GM23338 (cell line): Measurements from ENCODE around the gene UXS1. TPM values are rescaled to one million over a fixed set of nuclear protein-coding genes. Genes with fewer than 3 reads are reported as not detected.

ENCODE experiments used
- ATAC-seq: fragments of 200-7000 bp; cut with Tn5 transposase; 3 replicates; pipeline ENCODE4 v1.9.1; 2020
- DNase-seq: peaks from one replicate; pipeline ENCODE4 v3.0.0-alpha.2; 2015; ENCODE audit warnings: low spot score
- H2AFZ ChIP-seq: fragments of 200-600 bp; sonication (generic); 2 replicates; pipeline ENCODE4 v1.8.0; 2016; ENCODE audit warnings: antibody characterized with exemption, mild to moderate bottlenecking, moderate library complexity
- H3F3A ChIP-seq: fragments of 200-600 bp; sonication (generic); replicated peaks from 2 replicates; pipeline ENCODE4 v1.8.0; 2017; ENCODE audit warnings: antibody characterized with exemption, mixed run types, low read depth
- H3K27ac ChIP-seq: fragments of 200-600 bp; sonication (generic); 2 replicates; pipeline ENCODE4 v1.6.1; 2016; ENCODE audit warnings: low read depth
- H3K27me3 ChIP-seq: fragments of 200-600 bp; sonication (generic); 2 replicates; pipeline ENCODE4 v1.8.0; 2016; ENCODE audit warnings: mild to moderate bottlenecking, mixed run types, moderate library complexity; ENCODE audit not compliant: insufficient read depth
- H3K36me3 ChIP-seq: fragments of 200-600 bp; sonication (generic); 2 replicates; pipeline ENCODE4 v1.8.0; 2016; ENCODE audit warnings: mild to moderate bottlenecking; ENCODE audit not compliant: insufficient read depth
- H3K4me1 ChIP-seq: fragments of 200-600 bp; sonication (generic); 2 replicates; pipeline ENCODE4 v1.8.0; 2016; ENCODE audit warnings: mild to moderate bottlenecking, moderate library complexity; ENCODE audit not compliant: insufficient read depth
- H3K4me2 ChIP-seq: fragments of 200-600 bp; sonication (generic); 2 replicates; pipeline ENCODE4 v1.7.1; 2017; ENCODE audit warnings: mixed run types
- H3K4me3 ChIP-seq: fragments of 200-600 bp; sonication (generic); 2 replicates; pipeline ENCODE4 v1.6.1; 2016; ENCODE audit warnings: mixed run types
- H3K79me2 ChIP-seq: fragments of 200-600 bp; sonication (generic); replicated peaks from 2 replicates; pipeline ENCODE4 v1.8.0; 2017; ENCODE audit warnings: mild to moderate bottlenecking; ENCODE audit not compliant: insufficient read depth
- H3K9me2 ChIP-seq: fragments of 200-600 bp; sonication (generic); 2 replicates; pipeline ENCODE4 v1.8.0; 2017; ENCODE audit not compliant: insufficient read depth
- H4K20me1 ChIP-seq: fragments of 200-600 bp; sonication (generic); replicated peaks from 2 replicates; pipeline ENCODE4 v1.8.0; 2017; ENCODE audit warnings: mild to moderate bottlenecking; ENCODE audit not compliant: insufficient read depth
- H3K27ac Mint-ChIP-seq: 2 replicates; pipeline ENCODE4 v1.8.0; 2020; ENCODE audit warnings: inconsistent platforms, mild to moderate bottlenecking, moderate library complexity, mixed read lengths
- H3K27me3 Mint-ChIP-seq: 3 replicates; pipeline ENCODE4 v1.8.0; 2022; ENCODE audit warnings: low read depth, mild to moderate bottlenecking, moderate library complexity, mixed read lengths, inconsistent platforms; ENCODE audit not compliant: insufficient read depth, poor library complexity
- H3K36me3 Mint-ChIP-seq: 3 replicates; pipeline ENCODE4 v1.8.0; 2021; ENCODE audit warnings: low read depth, mild to moderate bottlenecking, inconsistent platforms, moderate library complexity, mixed read lengths
- H3K4me1 Mint-ChIP-seq: 3 replicates; pipeline ENCODE4 v1.8.0; 2020; ENCODE audit warnings: mild to moderate bottlenecking, inconsistent platforms, mixed read lengths
- H3K4me3 Mint-ChIP-seq: 3 replicates; pipeline ENCODE4 v1.8.0; 2021; ENCODE audit warnings: moderate library complexity, mild to moderate bottlenecking, inconsistent platforms, mixed read lengths
- H3K9me3 Mint-ChIP-seq: 3 replicates; pipeline ENCODE4 v1.8.0; 2020; ENCODE audit warnings: moderate library complexity, mild to moderate bottlenecking, inconsistent platforms, mixed read lengths
- EZH2 ChIP-seq: fragments of 200-600 bp; sonication (generic); IDR thresholded peaks from one replicate; pipeline ENCODE4 v1.8.0; 2017; ENCODE audit warnings: antibody characterized with exemption, mild to moderate bottlenecking, low read depth; ENCODE audit not compliant: unreplicated experiment
- EZH2phosphoT487 ChIP-seq: fragments of 200-600 bp; sonication (generic); IDR thresholded peaks from one replicate; pipeline ENCODE4 v1.8.1; 2018; ENCODE audit warnings: antibody characterized with exemption; ENCODE audit not compliant: unreplicated experiment
- JUNB ChIP-seq: IDR thresholded peaks from one replicate; pipeline ENCODE4 v1.6.1; 2016; ENCODE audit warnings: antibody characterized with exemption; ENCODE audit not compliant: unreplicated experiment
- NANOG ChIP-seq: IDR thresholded peaks from 2 replicates; pipeline ENCODE4 v1.6.1; 2016; ENCODE audit warnings: antibody characterized with exemption, borderline replicate concordance
- POLR2AphosphoS5 ChIP-seq: IDR thresholded peaks from 2 replicates; pipeline ENCODE4 v1.6.1; 2016; ENCODE audit warnings: antibody characterized with exemption, low read depth
- REST ChIP-seq: IDR thresholded peaks from one replicate; pipeline ENCODE4 v1.6.1; 2018; ENCODE audit warnings: antibody characterized with exemption; ENCODE audit not compliant: unreplicated experiment
- STAT1 ChIP-seq: IDR thresholded peaks from one replicate; pipeline ENCODE4 v1.6.1; 2016; ENCODE audit warnings: antibody characterized with exemption; ENCODE audit not compliant: unreplicated experiment
- ZNF114 ChIP-seq: fragments of 250-450 bp; sonication (Bioruptor Pico); IDR thresholded peaks from 2 replicates; pipeline ENCODE4 v1.5.0; 2020; ENCODE audit warnings: mild to moderate bottlenecking, moderate library complexity
- ZNF331 ChIP-seq: fragments of 250-450 bp; sonication (Bioruptor Pico); IDR thresholded peaks from 2 replicates; pipeline ENCODE4 v1.5.0; 2020; ENCODE audit warnings: low read depth, mild to moderate bottlenecking, moderate library complexity
- polyA plus RNA-seq: library from polyadenylated mRNA; unstranded; fragments of >200 nt; fragmentation: Nextera tagmentation; extraction: Ambion mirVana; gene quantifications from 2 replicates; pipeline ENCODE4 v1.2.1, GENCODE V29; 2016
- total RNA-seq: library from RNA; depleted of rRNA; stranded (reverse); fragments of >200 nt; shearing (Covaris generic); gene quantifications from 2 replicates; pipeline ENCODE4 v1.2.3, GENCODE V29; 2014
- TF ChIP-seq, protein P1 (sequence below): IDR thresholded peaks from 2 replicates; pipeline ENCODE4 v1.6.1; 2016; ENCODE audit warnings: antibody characterized with exemption
- TF ChIP-seq, protein P2 (sequence below), 2 experiments: fragments of 200-600 bp in 1 of 2; sonication (generic) in 1 of 2; conservative IDR thresholded peaks; 2 replicates each; pipeline versions ENCODE4 v1.5.1 to v1.6.1; 2016 to 2017; ENCODE audit warnings: antibody characterized with exemption in 2 of 2, low read depth in 2 of 2, mild to moderate bottlenecking in 2 of 2, moderate library complexity in 1 of 2

UXS1 gene
- total and polyA plus RNA-seq, 2 experiments from 2014 or later = 48.7 to 131 TPM

- no peak for TF ChIP-seq REST
- no peak for TF ChIP-seq EZH2phosphoT487
- no peak for TF ChIP-seq JUNB
- TF ChIP-seq NANOG = no peak
- no peak for TF ChIP-seq EZH2
- TF ChIP-seq, protein P1, sequence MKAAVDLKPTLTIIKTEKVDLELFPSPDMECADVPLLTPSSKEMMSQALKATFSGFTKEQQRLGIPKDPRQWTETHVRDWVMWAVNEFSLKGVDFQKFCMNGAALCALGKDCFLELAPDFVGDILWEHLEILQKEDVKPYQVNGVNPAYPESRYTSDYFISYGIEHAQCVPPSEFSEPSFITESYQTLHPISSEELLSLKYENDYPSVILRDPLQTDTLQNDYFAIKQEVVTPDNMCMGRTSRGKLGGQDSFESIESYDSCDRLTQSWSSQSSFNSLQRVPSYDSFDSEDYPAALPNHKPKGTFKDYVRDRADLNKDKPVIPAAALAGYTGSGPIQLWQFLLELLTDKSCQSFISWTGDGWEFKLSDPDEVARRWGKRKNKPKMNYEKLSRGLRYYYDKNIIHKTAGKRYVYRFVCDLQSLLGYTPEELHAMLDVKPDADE = no peak
- TF ChIP-seq, protein P2, sequence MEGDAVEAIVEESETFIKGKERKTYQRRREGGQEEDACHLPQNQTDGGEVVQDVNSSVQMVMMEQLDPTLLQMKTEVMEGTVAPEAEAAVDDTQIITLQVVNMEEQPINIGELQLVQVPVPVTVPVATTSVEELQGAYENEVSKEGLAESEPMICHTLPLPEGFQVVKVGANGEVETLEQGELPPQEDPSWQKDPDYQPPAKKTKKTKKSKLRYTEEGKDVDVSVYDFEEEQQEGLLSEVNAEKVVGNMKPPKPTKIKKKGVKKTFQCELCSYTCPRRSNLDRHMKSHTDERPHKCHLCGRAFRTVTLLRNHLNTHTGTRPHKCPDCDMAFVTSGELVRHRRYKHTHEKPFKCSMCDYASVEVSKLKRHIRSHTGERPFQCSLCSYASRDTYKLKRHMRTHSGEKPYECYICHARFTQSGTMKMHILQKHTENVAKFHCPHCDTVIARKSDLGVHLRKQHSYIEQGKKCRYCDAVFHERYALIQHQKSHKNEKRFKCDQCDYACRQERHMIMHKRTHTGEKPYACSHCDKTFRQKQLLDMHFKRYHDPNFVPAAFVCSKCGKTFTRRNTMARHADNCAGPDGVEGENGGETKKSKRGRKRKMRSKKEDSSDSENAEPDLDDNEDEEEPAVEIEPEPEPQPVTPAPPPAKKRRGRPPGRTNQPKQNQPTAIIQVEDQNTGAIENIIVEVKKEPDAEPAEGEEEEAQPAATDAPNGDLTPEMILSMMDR (conservative IDR thresholded peaks at IDR 0.05; ENCODE audit: low read depth in 2 of 2) = no peak
- TF ChIP-seq STAT1 = no peak
- TF ChIP-seq ZNF114 (CRISPR knock-in tag) = no peak
Observed at GRCh38 chr2:106109675-106110424, 84.3 kb downstream of the UXS1 start (continued).

DNA sequence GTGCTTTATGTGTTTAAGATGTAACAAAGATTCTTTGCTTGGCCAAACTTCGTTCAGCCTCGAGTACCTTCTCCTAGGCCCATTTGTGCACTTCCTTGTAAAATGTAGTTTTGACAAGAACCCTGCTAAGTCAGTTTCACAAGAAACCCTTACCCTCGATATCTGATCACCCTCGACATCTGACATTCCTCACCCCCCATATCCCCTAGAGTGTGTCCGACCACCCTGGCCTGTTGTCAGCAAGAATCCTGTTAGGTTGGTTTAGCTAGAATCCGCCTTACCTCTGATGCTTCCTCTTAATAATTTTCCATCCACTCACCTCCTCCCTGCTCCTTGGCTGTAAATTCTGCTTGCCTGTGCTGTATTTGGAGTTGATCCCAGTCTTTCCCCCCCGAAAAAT lies 85.3 kb downstream of the UXS1 start:
- no peak for ATAC-seq
- Histone ChIP-seq H3K27ac (no peak overlapping the region), H3K79me2 (no peaks in the 10 kb centered on the region), H2AFZ (no peak overlapping the region), H3K9me2 (no peaks in the 10 kb centered on the region), H3F3A (no peaks in the 10 kb centered on the region), H3K4me1 (no peaks in the 10 kb centered on the region), H3K4me2 (no peak overlapping the region), H3K27me3 (no peaks in the 10 kb centered on the region), H3K4me3 (no peak overlapping the region), H4K20me1 (no peaks in the 10 kb centered on the region; the same call in 1 of the 2 replicates), H3K36me3 (no peaks in the 10 kb centered on the region; the same call in 1 of the 2 replicates)
- peaks cover 36% of the 10 kb centered on the region; the same call in 2 of the 3 replicates for H3K36me3 Mint-ChIP-seq
- H3K4me3 Mint-ChIP-seq = no peak overlapping the region
- DNase-seq = no peak
- no peak overlapping the region for H3K27ac Mint-ChIP-seq
- no peaks in the 10 kb centered on the region for H3K4me1 Mint-ChIP-seq
- peaks cover 3% of the 10 kb centered on the region for H3K27me3 Mint-ChIP-seq
- H3K9me3 Mint-ChIP-seq = no peaks in the 10 kb centered on the region
- TF ChIP-seq REST (no peak), EZH2 (no peak), EZH2phosphoT487 (no peak), POLR2AphosphoS5 (no peak), ZNF114 (CRISPR knock-in tag) (no peak), NANOG (no peak), ZNF331 (CRISPR knock-in tag) (no peak), JUNB (no peak)
- TF ChIP-seq, protein P1 = no peak
- TF ChIP-seq, protein P2 (conservative IDR thresholded peaks at IDR 0.05; ENCODE audit: low read depth in 2 of 2) = no peak
